Esophagus muscularis mucosa (tissue), 4 donors: ENCODE measurements around the gene PLEKHM3. TPM values are rescaled to one million over a fixed set of nuclear protein-coding genes. Genes with fewer than 3 reads are reported as not detected.

Experiments used
- DNase-seq: peaks from one replicate; pipeline ENCODE4 v3.0.0-alpha.2; 2017; ENCODE audit errors: extremely low spot score
- H3K27ac ChIP-seq, 4 donors: fragments of 200-600 bp; sonication (generic); replicated peaks in 1 of 4; 1 replicate in 3 of 4; 2 replicates in 1 of 4; pipeline ENCODE4 v1.5.1; 2016 to 2019; ENCODE audit warnings: mild to moderate bottlenecking in 1 of 4
- H3K27me3 ChIP-seq, 4 donors: fragments of 200-600 bp; sonication (generic); one replicate each; pipeline versions ENCODE4 v1.5.1 to v1.6.0; 2016 to 2019
- H3K36me3 ChIP-seq, 4 donors: fragments of 200-600 bp; sonication (generic); one replicate each; pipeline ENCODE4 v1.5.1; 2016 to 2019
- H3K4me1 ChIP-seq, 4 donors: fragments of 200-600 bp; sonication (generic); one replicate each; pipeline ENCODE4 v1.5.1; 2016 to 2019
- H3K4me3 ChIP-seq, 4 donors: fragments of 200-600 bp; sonication (generic); 1 replicate in 2 of 4; 2 replicates in 2 of 4; pipeline ENCODE4 v1.5.1; 2016 to 2019; ENCODE audit warnings: mild to moderate bottlenecking in 4 of 4, moderate library complexity in 1 of 4
- H3K9me3 ChIP-seq, 4 donors: fragments of 200-600 bp; sonication (generic); 1 replicate in 3 of 4; 2 replicates in 1 of 4; pipeline ENCODE4 v1.5.1; 2016 to 2019
- EP300 ChIP-seq: sonication (generic); formaldehyde crosslinking; IDR thresholded peaks from one replicate; pipeline ENCODE4 v1.6.1; 2017; ENCODE audit warnings: antibody characterized with exemption
- POLR2A ChIP-seq: fragments of 450-650 bp; IDR thresholded peaks from one replicate; pipeline ENCODE4 v1.6.1; 2017; ENCODE audit warnings: antibody characterized with exemption, moderate library complexity, mild to moderate bottlenecking, low read depth
- POLR2AphosphoS5 ChIP-seq, 2 donors: sonication (generic); formaldehyde crosslinking; IDR thresholded peaks; one replicate each; pipeline ENCODE4 v1.6.1; 2017; ENCODE audit warnings: antibody characterized with exemption in 2 of 2
- WGBS: methylation state at CpG from one replicate; pipeline ENCODE4 v1.1.5; 2018; 5-methylcytosine and 5-hydroxymethylcytosine counted together
- intact Hi-C: fragments of 100-400 bp; cut with DNase I; formaldehyde crosslinking; loops from one replicate; pipeline ENCODE4 v1.15.1; 2023
- total RNA-seq, 4 donors: library from RNA; depleted of rRNA; stranded (reverse); fragments of >200 nt; gene quantifications; one replicate each; pipeline versions ENCODE4 v1.1.0 to v1.2.1, GENCODE V29; 2016
- TF ChIP-seq, protein P1 (sequence below), 3 experiments: fragments of 200-600 bp in 2 of 3; fragments of 450-650 bp in 1 of 3; sonication (generic) in 2 of 3; IDR thresholded peaks; one replicate each; pipeline ENCODE4 v1.5.1; 2017 to 2019; ENCODE audit warnings: antibody characterized with exemption in 3 of 3, mild to moderate bottlenecking in 2 of 3, moderate library complexity in 1 of 3

Gene PLEKHM3
- total RNA-seq, 4 donors from 2014 or later: 24.8 to 34.5 (median 31.1) TPM

DNA sequence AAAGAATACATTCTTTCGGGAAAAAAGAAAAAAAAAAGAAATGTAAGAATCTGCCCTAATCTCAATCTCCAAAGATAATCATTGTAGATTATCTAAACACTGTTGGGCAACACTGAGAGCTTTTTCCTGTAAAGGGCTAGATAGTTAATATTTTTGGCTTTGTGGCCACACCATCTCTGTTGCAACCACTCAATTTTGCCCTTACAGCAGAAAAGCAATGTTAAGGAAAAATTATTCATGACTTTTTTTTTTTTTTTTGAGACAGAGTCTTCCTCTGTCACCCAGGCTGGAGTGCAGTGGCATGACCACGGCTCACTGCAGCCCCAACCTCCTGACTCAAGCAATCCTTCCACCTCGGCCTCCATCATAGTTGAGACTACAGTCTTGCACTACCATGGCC, 238.3 kb downstream of the PLEKHM3 start:
- WGBS: 73% methylated on average over 3 of the region's 3 CpGs
- DNase-seq: no peak

DNA sequence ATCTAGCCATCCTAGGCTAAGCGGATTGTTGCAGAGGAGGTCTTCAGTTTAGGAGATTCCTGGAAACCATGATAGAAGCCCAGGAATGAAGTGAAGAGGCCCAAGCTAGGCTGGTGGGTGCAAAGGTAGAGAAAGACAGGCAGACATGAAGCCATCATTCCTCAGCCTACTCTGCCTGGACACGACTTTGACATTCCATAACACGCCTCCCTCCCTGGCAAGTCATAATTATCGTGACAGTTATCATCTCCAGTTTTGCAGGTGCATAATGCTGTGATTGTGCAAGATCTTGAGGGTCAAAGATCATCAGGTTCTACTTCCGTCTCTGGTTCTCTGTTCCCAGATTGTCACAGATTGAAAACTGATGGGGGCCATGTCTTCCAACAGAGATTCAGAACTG, 240.4 kb downstream of the PLEKHM3 start:
- TF ChIP-seq POLR2A (no peak), POLR2AphosphoS5 (IDR thresholded peaks at IDR 0.05) (no peak), EP300 (no peak)
- TF ChIP-seq, protein P1, sequence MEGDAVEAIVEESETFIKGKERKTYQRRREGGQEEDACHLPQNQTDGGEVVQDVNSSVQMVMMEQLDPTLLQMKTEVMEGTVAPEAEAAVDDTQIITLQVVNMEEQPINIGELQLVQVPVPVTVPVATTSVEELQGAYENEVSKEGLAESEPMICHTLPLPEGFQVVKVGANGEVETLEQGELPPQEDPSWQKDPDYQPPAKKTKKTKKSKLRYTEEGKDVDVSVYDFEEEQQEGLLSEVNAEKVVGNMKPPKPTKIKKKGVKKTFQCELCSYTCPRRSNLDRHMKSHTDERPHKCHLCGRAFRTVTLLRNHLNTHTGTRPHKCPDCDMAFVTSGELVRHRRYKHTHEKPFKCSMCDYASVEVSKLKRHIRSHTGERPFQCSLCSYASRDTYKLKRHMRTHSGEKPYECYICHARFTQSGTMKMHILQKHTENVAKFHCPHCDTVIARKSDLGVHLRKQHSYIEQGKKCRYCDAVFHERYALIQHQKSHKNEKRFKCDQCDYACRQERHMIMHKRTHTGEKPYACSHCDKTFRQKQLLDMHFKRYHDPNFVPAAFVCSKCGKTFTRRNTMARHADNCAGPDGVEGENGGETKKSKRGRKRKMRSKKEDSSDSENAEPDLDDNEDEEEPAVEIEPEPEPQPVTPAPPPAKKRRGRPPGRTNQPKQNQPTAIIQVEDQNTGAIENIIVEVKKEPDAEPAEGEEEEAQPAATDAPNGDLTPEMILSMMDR (IDR thresholded peaks at IDR 0.05): no peak
- 80% methylated on average over 5 of the region's 5 CpGs for WGBS
- DNase-seq: no peak
- Histone ChIP-seq H3K27me3 (no peaks in the 10 kb centered on the region), H3K27ac (no peak overlapping the region), H3K4me3 (no peak overlapping the region), H3K36me3 (no peaks in the 10 kb centered on the region), H3K4me1 (no peaks in the 10 kb centered on the region), H3K9me3 (no peaks in the 10 kb centered on the region)
- intact Hi-C loops: no loop called here

More for the DNA sequence above, 238.3 kb downstream of the PLEKHM3 start:
- Histone ChIP-seq H3K4me1 (no peaks in the 10 kb centered on the region), H3K27me3 (no peaks in the 10 kb centered on the region), H3K4me3 (no peak overlapping the region), H3K36me3 (no peaks in the 10 kb centered on the region), H3K27ac (no peak overlapping the region), H3K9me3 (no peaks in the 10 kb centered on the region)
- intact Hi-C loops: no loop called here
- TF ChIP-seq, protein P1 (IDR thresholded peaks at IDR 0.05): no peak
- TF ChIP-seq EP300 (no peak), POLR2AphosphoS5 (IDR thresholded peaks at IDR 0.05) (no peak), POLR2A (no peak)

DNA sequence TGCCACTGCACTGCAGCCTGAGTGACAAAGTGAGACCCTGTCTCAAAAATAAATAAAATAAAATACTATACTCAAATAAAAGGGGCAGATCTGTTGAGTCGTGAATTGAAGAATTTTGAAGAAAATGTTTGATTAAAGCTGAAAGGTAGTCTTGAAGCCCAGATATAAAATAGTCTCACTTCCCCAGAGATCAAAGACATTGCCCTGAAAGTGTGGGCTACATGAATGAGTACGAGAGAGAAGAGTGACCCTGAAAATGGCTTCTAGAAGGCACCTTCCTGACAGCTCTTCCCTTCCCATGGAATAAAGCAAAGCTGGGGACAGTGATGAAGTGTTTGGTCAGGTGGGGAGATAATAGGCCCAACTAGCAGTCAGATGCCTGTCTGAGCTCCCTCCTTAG, 241.8 kb downstream of the PLEKHM3 start:
- no peak overlapping the region for H3K4me3 ChIP-seq
- H3K9me3 ChIP-seq: no peaks in the 10 kb centered on the region
- intact Hi-C loops: no loop called here
- TF ChIP-seq, protein P1 (IDR thresholded peaks at IDR 0.05): no peak
- TF ChIP-seq POLR2AphosphoS5 (IDR thresholded peaks at IDR 0.05) (no peak), EP300 (no peak), POLR2A (no peak)
- no peaks in the 10 kb centered on the region for H3K27me3 ChIP-seq
- no peak for DNase-seq
- 93% methylated on average over 2 of the region's 2 CpGs for WGBS
- no peaks in the 10 kb centered on the region for H3K4me1 ChIP-seq
- H3K27ac ChIP-seq: no peak overlapping the region
- H3K36me3 ChIP-seq: no peaks in the 10 kb centered on the region

DNA sequence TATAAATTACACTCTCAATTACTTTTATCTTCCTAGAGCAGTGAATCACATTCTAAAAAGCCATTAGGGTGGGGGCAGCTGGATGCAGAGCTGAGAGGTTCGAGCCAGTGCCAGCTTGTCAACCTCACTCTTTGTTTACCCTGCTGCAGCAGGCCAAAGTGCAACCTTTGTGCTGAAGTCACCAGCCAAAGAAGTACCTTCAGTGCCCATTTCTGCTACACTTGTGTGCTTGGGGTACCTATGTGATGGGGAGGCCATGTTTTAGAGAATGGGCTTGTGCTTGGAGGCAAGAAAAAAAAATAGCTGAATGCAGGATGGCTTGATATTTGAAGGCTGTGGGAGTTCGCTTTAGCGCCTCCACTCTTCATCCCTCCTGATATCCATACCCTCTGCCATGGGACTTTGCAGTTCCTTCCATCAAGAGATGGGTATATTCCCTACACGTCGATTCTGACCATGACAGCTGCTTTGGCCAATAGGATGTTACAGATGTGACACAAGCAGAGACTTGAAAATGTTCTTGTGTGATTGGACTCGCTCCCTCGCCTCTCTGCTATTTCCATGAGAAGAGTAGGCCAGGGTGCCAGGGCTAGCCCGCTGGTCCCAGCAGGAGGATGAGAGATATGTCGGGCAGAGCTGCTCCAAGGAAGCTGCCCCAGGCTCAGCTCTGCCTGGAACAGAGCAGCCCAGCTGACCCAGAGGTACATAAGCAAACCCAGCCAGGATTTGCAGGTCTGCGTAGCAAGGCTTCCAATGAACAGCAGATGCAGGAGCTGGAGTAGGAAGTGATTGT, 242.9 kb downstream of the PLEKHM3 start:
- no peaks in the 10 kb centered on the region for H3K4me1 ChIP-seq
- WGBS: 93% methylated on average over 10 of the region's 10 CpGs
- intact Hi-C loops: no loop called here
- H3K4me3 ChIP-seq: no peak overlapping the region
- no peak for DNase-seq
- H3K27ac ChIP-seq: no peak overlapping the region
- H3K36me3 ChIP-seq: no peaks in the 10 kb centered on the region
- H3K9me3 ChIP-seq: no peaks in the 10 kb centered on the region
- H3K27me3 ChIP-seq: no peaks in the 10 kb centered on the region
- TF ChIP-seq EP300 (no peak), POLR2A (no peak), POLR2AphosphoS5 (IDR thresholded peaks at IDR 0.05) (no peak)
- TF ChIP-seq, protein P1 (IDR thresholded peaks at IDR 0.05): no peak
